Endothelial cell (in vitro differentiated cells): ENCODE measurements around the gene OCA2. TPM values are rescaled to one million over a fixed set of nuclear protein-coding genes. Genes with fewer than 3 reads are reported as not detected.

Experiments
- DNase-seq: peaks from one replicate; pipeline ENCODE4 v3.0.0; 2021; ENCODE audit warnings: low spot score
- H3K27ac Mint-ChIP-seq: one replicate; pipeline ENCODE4 v1.8.0; 2021; ENCODE audit warnings: mixed read lengths, inconsistent platforms; ENCODE audit not compliant: unreplicated experiment
- H3K27me3 Mint-ChIP-seq: one replicate; pipeline ENCODE4 v1.8.0; 2021; ENCODE audit warnings: mild to moderate bottlenecking, moderate library complexity, mixed read lengths, inconsistent platforms; ENCODE audit not compliant: unreplicated experiment
- H3K36me3 Mint-ChIP-seq: one replicate; pipeline ENCODE4 v1.8.0; 2021; ENCODE audit warnings: mild to moderate bottlenecking, low read depth, mixed read lengths, inconsistent platforms; ENCODE audit not compliant: unreplicated experiment
- H3K4me1 Mint-ChIP-seq: one replicate; pipeline ENCODE4 v1.8.0; 2021; ENCODE audit warnings: mild to moderate bottlenecking, mixed read lengths, inconsistent platforms; ENCODE audit not compliant: unreplicated experiment
- H3K4me3 Mint-ChIP-seq: one replicate; pipeline ENCODE4 v1.8.0; 2021; ENCODE audit warnings: mild to moderate bottlenecking, mixed read lengths, inconsistent platforms; ENCODE audit not compliant: unreplicated experiment
- H3K9me3 Mint-ChIP-seq: one replicate; pipeline ENCODE4 v1.8.0; 2021; ENCODE audit warnings: mixed read lengths, inconsistent platforms; ENCODE audit not compliant: unreplicated experiment
- total RNA-seq: library from RNA; stranded (reverse); fragmentation: NEBNext Ultra II Directional; extraction: Animal tissue kit (Norgen Biotek cat#: 25700); gene quantifications from one replicate; pipeline ENCODE4 v1.2.1, GENCODE V29; 2021; ENCODE audit not compliant: unreplicated experiment
- TF ChIP-seq, protein P1 (sequence below): fragments of 200-600 bp; sonication (generic); IDR thresholded peaks from one replicate; pipeline ENCODE4 v1.5.0; 2021; ENCODE audit warnings: antibody characterized with exemption; ENCODE audit not compliant: unreplicated experiment

Gene OCA2
- total RNA-seq, 1 donor from 2014 or later: not detected

- Mint-ChIP-seq H3K27me3 (peaks cover 5% of the 10 kb centered on the region), H3K27ac (no peak overlapping the region), H3K9me3 (no peaks in the 10 kb centered on the region), H3K36me3 (no peaks in the 10 kb centered on the region), H3K4me1 (no peaks in the 10 kb centered on the region), H3K4me3 (no peak overlapping the region)
- DNase-seq: no peak
- TF ChIP-seq, protein P1, sequence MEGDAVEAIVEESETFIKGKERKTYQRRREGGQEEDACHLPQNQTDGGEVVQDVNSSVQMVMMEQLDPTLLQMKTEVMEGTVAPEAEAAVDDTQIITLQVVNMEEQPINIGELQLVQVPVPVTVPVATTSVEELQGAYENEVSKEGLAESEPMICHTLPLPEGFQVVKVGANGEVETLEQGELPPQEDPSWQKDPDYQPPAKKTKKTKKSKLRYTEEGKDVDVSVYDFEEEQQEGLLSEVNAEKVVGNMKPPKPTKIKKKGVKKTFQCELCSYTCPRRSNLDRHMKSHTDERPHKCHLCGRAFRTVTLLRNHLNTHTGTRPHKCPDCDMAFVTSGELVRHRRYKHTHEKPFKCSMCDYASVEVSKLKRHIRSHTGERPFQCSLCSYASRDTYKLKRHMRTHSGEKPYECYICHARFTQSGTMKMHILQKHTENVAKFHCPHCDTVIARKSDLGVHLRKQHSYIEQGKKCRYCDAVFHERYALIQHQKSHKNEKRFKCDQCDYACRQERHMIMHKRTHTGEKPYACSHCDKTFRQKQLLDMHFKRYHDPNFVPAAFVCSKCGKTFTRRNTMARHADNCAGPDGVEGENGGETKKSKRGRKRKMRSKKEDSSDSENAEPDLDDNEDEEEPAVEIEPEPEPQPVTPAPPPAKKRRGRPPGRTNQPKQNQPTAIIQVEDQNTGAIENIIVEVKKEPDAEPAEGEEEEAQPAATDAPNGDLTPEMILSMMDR: no peak
Measured at GRCh38 chr15:28060005-28060404, 39.1 kb downstream of the OCA2 start.

GRCh38 chr15:28058082-28058481 lies 41.0 kb downstream of the OCA2 start:
- Mint-ChIP-seq H3K27ac (no peak overlapping the region), H3K27me3 (peaks cover 5% of the 10 kb centered on the region), H3K4me1 (no peaks in the 10 kb centered on the region), H3K36me3 (no peaks in the 10 kb centered on the region), H3K4me3 (no peak overlapping the region), H3K9me3 (no peaks in the 10 kb centered on the region)
- TF ChIP-seq, protein P1: no peak
- DNase-seq: no peak

- no peak for DNase-seq
- H3K9me3 Mint-ChIP-seq: no peaks in the 10 kb centered on the region
- H3K36me3 Mint-ChIP-seq: no peaks in the 10 kb centered on the region
- no peak overlapping the region for H3K4me3 Mint-ChIP-seq
- TF ChIP-seq, protein P1: no peak
- no peaks in the 10 kb centered on the region for H3K4me1 Mint-ChIP-seq
- no peak overlapping the region for H3K27ac Mint-ChIP-seq
- peaks cover 2% of the 10 kb centered on the region for H3K27me3 Mint-ChIP-seq
Measured at GRCh38 chr15:28051955-28052633, 47.0 kb downstream of the OCA2 start.

DNA sequence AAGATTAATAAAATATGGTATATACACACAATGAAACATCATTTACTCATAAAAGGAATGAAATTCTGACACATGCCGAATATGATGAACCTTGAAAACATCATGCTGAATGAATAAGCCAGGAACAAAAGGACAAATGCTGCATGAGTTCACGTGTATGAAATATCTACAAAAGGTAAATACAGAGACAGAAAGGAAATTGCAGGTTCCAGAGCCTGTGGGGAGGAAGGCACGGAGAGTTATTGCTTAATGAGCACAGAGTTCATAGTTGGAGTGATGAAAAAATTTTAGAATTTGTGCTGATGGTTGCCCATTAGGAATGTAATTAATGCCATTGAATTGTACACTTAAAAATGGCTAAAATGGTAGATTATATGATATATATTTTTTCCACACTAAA lies 49.5 kb downstream of the OCA2 start:
- H3K4me1 Mint-ChIP-seq: no peaks in the 10 kb centered on the region
- no peak overlapping the region for H3K27ac Mint-ChIP-seq
- no peak for DNase-seq
- no peak overlapping the region for H3K4me3 Mint-ChIP-seq
- H3K27me3 Mint-ChIP-seq: peaks cover 2% of the 10 kb centered on the region
- H3K36me3 Mint-ChIP-seq: no peaks in the 10 kb centered on the region
- H3K9me3 Mint-ChIP-seq: no peaks in the 10 kb centered on the region
- TF ChIP-seq, protein P1: no peak

GRCh38 chr15:28047277-28047676 lies 51.8 kb downstream of the OCA2 start:
- Mint-ChIP-seq H3K27ac (no peak overlapping the region), H3K27me3 (no peaks in the 10 kb centered on the region)
- DNase-seq: no peak

More at GRCh38 chr15:28047277-28047676, 51.8 kb downstream of the OCA2 start:
- no peaks in the 10 kb centered on the region for H3K36me3 Mint-ChIP-seq
- H3K4me1 Mint-ChIP-seq: no peaks in the 10 kb centered on the region
- TF ChIP-seq, protein P1: no peak
- no peak overlapping the region for H3K4me3 Mint-ChIP-seq
- H3K9me3 Mint-ChIP-seq: no peaks in the 10 kb centered on the region
